ENCODE measurements around the gene CILP. TPM values are rescaled to one million over a fixed set of nuclear protein-coding genes. Genes with fewer than 3 reads are reported as not detected.

The CILP gene
- total RNA-seq, 1 experiment from 2014 or later, result 0.05 TPM

GRCh38 chr15:65213241-65213640 lies 2.0 kb upstream of the CILP start:
- Mint-ChIP-seq H3K36me3 (ENCODE audit: insufficient read depth, unreplicated experiment) (no peaks in the 10 kb centered on the region), H3K27me3 (ENCODE audit: unreplicated experiment) (peaks cover 46% of the 10 kb centered on the region), H3K4me3 (ENCODE audit: low read depth, unreplicated experiment) (no peak overlapping the region), H3K9me3 (ENCODE audit: low read depth, unreplicated experiment) (no peaks in the 10 kb centered on the region), H3K27ac (ENCODE audit: unreplicated experiment) (no peak overlapping the region), H3K4me1 (ENCODE audit: low read depth, unreplicated experiment) (no peaks in the 10 kb centered on the region)
- intact Hi-C loops (cut with micrococcal nuclease; ENCODE audit: unreplicated experiment), result no loop called here
- DNase-seq, result no peak
- CTCF ChIA-PET, result interaction anchor here (1.1 kb wide), 1 partner anchor 57 kb away, joined by 5 read pairs; no protein-coding TSS in a partner anchor
- BruUV-seq (replicated peaks), result no TSS peak
- no peak for TF ChIP-seq CTCF (IDR thresholded peaks at IDR 0.05; ENCODE audit: unreplicated experiment)

- peak; percentile 31 for DNase-seq
- no peaks in the 10 kb centered on the region for H3K9me3 Mint-ChIP-seq (ENCODE audit: low read depth, unreplicated experiment)
- peak; percentile 43 for TF ChIP-seq CTCF (IDR thresholded peaks at IDR 0.05; ENCODE audit: unreplicated experiment)
- H3K36me3 Mint-ChIP-seq (ENCODE audit: insufficient read depth, unreplicated experiment), result no peaks in the 10 kb centered on the region
- CTCF ChIA-PET, result interaction anchor here (0.6 to 1.2 kb wide), 3 partner anchors 58 to 352 kb away, joined by 3 to 5 read pairs (median 4); no protein-coding TSS in a partner anchor
- H3K4me1 Mint-ChIP-seq (ENCODE audit: low read depth, unreplicated experiment), result no peaks in the 10 kb centered on the region
- H3K27me3 Mint-ChIP-seq (ENCODE audit: unreplicated experiment), result peaks cover 45% of the 10 kb centered on the region
- H3K27ac Mint-ChIP-seq (ENCODE audit: unreplicated experiment), result no peak overlapping the region
- BruUV-seq (replicated peaks), result no TSS peak
- H3K4me3 Mint-ChIP-seq (ENCODE audit: low read depth, unreplicated experiment), result no peak overlapping the region
- intact Hi-C loops (cut with micrococcal nuclease; ENCODE audit: unreplicated experiment), result no loop called here
These were observed 824 bp upstream of the CILP start for GRCh38 chr15:65212097-65212496.

- no peak for DNase-seq
- H3K27me3 Mint-ChIP-seq (ENCODE audit: unreplicated experiment), result peaks cover 51% of the 10 kb centered on the region
- TF ChIP-seq CTCF (IDR thresholded peaks at IDR 0.05; ENCODE audit: unreplicated experiment), result no peak
- intact Hi-C loops (cut with micrococcal nuclease; ENCODE audit: unreplicated experiment), result no loop called here
- H3K4me1 Mint-ChIP-seq (ENCODE audit: low read depth, unreplicated experiment), result no peaks in the 10 kb centered on the region
- no TSS peak for BruUV-seq (replicated peaks)
- no peaks in the 10 kb centered on the region for H3K36me3 Mint-ChIP-seq (ENCODE audit: insufficient read depth, unreplicated experiment)
- H3K9me3 Mint-ChIP-seq (ENCODE audit: low read depth, unreplicated experiment), result no peaks in the 10 kb centered on the region
- H3K4me3 Mint-ChIP-seq (ENCODE audit: low read depth, unreplicated experiment), result no peak overlapping the region
- H3K27ac Mint-ChIP-seq (ENCODE audit: unreplicated experiment), result no peak overlapping the region
- CTCF ChIA-PET, result interaction anchor here (1.2 kb wide), 1 partner anchor 352 kb away, joined by 3 read pairs; no protein-coding TSS in a partner anchor
These were observed 259 bp upstream of the CILP start for GRCh38 chr15:65211482-65211982.

- BruUV-seq (replicated peaks), result no TSS peak
- peaks cover 62% of the 10 kb centered on the region for H3K27me3 Mint-ChIP-seq (ENCODE audit: unreplicated experiment)
- H3K4me3 Mint-ChIP-seq (ENCODE audit: low read depth, unreplicated experiment), result no peak overlapping the region
- H3K36me3 Mint-ChIP-seq (ENCODE audit: insufficient read depth, unreplicated experiment), result no peaks in the 10 kb centered on the region
- no peaks in the 10 kb centered on the region for H3K9me3 Mint-ChIP-seq (ENCODE audit: low read depth, unreplicated experiment)
- H3K27ac Mint-ChIP-seq (ENCODE audit: unreplicated experiment), result no peak overlapping the region
- DNase-seq, result no peak
- TF ChIP-seq CTCF (IDR thresholded peaks at IDR 0.05; ENCODE audit: unreplicated experiment), result no peak
- intact Hi-C loops (cut with micrococcal nuclease; ENCODE audit: unreplicated experiment), result no loop called here
- CTCF ChIA-PET, result no interaction called here
- no peaks in the 10 kb centered on the region for H3K4me1 Mint-ChIP-seq (ENCODE audit: low read depth, unreplicated experiment)
These were observed 1.3 kb downstream of the CILP start for GRCh38 chr15:65209701-65210643.

All from Calu3 (cell line).